GM19043 (cell line): ENCODE results near the gene TCF7L1.
"Not testable (repeated sequence)": the region's sequence is repeated elsewhere in the genome, so short reads cannot be mapped to it uniquely, and the experiment has no call there.

ENCODE experiments used
- ATAC-seq: cut with Tn5 transposase; IDR thresholded peaks from one replicate; pipeline ENCODE4 v1.9.1; 2021; ENCODE audit warnings: low read depth; ENCODE audit not compliant: unreplicated experiment

Gene TCF7L1

DNA sequence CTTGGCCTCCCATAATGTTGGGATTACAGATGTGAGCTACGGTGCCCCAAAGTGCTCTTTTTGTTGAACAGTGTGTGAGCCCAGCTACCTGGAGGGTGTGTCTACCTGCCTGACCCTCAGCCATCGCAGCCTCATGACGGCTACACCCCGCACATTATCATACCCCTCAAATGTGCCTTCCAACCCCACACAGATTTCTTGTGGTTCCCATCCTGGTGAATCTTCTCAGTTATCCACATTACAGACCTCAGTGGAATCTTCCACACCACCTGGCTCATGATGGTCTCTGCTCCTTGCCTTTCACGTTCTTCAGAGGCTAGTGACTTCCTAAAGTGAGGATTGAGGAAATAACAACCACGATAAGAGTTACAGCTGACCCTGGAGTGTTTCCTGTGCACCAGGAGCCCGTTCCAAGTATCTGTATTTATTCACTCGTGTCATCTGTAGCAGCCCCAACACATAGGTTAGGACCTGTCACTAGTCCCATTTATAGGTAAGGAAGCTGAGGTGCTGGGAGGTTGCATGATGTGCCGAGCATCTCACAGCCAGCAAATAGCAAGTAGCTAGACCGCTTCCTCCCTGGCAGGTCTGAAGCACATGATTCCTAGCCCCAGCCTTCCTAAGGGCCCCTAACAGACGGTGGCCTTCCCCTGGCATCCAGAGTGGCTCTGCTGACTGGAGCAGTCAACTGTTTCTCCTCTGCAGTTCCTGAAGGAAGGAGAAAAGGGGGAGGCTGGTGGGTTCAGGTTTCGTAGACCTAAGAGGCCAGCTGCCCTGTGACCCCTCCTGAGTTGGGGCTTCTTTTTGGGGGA, 47.3 kb downstream of the TCF7L1 start:
- no peak for ATAC-seq

DNA sequence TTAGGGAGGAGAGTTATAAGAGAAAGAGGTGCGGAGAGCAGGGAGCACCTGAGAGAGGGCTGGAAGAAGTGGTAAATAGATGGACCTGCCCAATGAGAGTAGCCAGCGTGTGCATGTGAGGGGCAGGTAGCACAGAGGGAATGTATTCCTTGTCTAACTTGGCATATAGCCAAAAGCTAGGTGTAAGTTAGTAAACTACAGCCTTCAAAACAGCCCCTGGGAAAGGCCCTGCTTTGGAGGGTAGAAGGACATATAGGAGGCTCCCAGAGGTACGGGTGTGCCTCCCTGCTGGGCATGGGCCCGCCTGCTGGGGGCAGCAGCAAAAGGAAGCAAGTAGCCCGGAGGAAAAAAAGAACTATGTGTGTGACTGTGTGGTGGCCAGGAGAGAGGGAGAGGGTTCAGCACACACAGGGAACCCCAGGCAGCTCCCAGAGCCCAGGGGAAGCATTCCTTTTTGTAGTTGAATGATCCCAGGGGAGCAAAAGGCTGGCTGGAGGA, 48.0 kb downstream of the TCF7L1 start:
- ATAC-seq, result no peak

DNA sequence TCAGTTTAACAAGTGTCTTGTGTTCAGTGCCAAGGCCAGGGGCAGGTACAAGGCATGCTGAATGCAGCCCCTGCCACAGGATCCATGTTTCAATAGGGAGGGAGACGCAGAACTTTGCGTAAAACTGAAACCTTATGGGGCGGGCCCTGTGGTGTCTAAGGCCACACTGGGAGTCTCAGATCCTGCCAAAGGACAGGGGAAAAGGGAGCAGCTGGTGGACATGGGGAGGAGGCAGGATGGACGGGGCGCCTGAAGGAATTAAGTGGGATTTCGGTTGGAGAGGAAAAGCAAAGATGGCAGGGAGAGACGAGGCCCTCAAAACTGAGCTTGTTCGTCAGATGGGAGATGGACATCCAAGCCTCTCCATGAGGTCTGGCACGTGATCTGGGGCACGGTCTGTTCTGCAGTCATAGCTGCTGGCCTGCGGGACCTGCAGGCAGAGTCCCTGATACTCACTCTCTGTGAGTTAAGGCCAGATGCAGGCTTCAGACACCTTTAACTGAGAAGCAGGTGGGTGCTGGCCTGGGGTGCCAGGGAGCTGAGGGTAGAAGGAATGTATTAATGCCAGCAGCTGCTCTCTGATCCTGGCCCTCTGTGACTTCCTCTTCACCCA, 48.8 kb downstream of the TCF7L1 start:
- no peak for ATAC-seq

DNA sequence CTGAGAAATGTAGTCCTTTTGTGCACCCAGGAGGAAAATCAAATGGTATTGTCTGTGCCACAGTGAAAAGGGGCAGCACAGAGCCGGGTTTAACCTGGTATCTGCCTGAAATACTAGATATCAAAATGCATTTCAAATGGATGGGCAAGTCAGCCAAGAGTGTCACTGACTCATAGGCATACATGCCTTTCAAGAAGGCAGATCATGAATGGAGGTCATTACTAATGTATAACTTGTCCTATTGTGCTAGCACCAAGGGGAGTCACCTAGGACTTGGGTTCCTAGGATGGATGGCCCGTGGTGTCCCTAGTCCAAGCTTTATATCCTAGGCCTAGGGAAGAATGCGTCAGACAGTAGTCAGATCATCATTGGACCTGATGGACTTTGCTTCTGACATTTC, 49.9 kb downstream of the TCF7L1 start:
- ATAC-seq, result no peak

DNA sequence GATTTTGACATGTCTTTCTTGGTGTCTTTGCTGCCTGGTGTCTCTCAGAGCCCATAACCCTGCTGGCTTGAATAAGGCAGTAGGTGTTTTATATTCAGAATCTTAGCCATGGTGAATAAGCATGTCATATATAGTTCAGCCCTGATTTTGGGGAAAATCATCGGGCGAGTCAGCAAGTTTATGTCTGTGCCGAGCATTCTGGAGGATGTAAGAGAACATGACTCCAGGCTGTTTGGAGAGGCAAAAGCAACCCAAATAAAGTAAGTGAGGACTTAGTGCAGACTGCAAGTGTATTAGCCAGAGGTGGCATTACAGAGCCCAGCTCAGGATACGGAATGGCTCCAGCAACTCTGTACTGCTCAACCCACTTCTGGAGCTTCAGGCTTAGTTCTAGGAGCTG, 50.3 kb downstream of the TCF7L1 start:
- no peak for ATAC-seq

DNA sequence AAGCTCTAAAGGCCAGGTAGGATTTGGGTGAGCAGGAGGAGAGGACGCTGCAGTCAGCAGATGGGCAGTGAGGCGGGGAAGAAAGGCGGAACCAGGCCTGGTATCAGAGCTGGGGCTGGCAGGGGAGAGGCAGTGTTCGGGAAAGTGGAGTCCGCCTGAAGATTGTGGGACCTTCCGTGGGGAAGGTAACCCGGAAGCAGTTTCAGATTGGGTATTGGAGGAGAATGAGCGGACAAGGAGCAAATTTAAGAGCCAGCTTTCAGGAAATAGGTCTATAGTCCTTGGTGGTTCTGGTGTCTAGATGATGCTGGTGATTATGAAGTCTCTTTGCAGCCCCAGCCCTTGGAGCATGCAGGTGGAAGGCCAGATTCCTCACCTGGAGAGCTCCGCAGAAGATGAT, 51.0 kb downstream of the TCF7L1 start:
- no peak for ATAC-seq

DNA sequence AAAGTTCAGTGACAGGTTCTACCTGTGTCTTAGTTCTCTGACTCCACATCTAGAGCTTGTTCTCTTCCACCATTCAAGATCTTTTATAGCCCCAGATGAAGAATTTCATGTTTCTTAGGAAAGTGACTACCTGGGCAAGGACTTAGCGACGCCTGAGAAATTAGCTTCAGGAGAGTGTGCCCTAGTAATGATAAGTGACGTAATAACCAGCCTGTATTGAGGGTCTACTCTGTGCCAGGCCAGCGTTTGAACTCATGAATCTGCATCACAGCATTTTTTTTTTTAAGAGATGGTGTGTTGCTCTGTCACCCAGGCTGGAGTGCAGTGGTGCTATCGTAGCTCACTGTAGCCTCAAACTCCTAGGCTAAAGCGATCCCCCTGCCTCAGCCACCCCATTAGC, 51.8 kb downstream of the TCF7L1 start:
- no peak for ATAC-seq

DNA sequence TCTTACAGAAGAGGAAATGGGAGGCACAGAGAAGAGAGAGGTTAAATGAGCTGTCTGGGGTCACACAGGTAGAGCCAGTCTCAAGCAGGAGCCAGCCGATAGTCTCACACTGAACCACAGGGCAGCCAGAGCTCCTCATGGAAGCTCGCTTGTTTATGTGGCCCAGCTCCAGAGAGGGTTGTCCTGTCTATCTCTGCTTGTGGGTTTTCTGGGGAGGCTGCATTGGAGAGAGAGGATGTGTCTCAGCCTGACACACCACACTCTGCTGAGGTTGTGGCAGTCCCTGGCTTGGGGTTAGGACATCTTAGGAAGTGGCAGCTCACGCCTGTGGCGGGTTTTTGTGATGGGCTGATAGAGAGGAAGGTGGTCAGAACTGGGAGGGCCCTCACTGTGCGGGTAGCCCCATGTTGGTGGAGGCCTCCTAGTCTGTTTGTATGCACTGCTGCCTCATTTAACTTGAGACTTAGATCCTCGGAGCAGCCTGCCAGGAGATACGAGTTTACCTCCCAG, 52.3 kb downstream of the TCF7L1 start:
- no peak for ATAC-seq

DNA sequence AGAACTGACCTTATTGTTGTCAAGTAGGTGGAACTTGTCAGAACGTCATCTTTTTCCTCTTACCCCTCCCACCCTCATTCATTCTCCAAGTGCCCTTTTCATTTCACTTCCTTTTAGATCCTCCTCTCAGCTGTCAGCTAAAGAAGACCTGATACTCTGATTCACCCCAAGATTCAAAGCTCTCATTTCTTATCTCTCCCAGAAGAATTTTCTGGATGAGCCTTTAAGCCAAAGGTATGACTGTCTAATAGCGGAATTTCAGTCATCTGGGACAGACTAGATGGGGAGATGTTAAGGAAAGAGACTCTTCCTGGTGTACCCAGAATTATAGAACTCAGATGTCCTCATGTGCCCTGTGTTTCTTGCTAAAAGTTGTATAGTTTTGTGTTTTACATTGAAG, 53.9 kb downstream of the TCF7L1 start:
- ATAC-seq, result no peak

DNA sequence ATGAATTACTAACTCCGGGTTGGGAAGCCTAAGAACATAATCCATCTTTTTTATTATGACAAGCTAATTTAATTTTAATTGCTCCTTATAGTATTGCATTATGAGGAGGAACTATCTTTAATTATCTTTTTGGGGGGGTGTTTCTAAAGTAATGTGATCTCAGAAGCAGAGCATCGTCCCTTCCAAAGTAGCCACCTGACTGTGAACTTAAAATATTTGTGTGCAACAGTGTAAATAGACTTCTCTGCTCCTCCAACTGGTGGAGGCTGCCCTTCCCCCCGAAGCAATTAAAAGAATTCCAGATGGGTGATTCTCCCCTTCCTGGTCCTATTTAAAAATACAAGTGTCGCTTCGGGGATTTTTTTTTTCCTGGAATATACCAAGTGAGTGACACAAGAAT, 55.7 kb downstream of the TCF7L1 start:
- no peak for ATAC-seq

DNA sequence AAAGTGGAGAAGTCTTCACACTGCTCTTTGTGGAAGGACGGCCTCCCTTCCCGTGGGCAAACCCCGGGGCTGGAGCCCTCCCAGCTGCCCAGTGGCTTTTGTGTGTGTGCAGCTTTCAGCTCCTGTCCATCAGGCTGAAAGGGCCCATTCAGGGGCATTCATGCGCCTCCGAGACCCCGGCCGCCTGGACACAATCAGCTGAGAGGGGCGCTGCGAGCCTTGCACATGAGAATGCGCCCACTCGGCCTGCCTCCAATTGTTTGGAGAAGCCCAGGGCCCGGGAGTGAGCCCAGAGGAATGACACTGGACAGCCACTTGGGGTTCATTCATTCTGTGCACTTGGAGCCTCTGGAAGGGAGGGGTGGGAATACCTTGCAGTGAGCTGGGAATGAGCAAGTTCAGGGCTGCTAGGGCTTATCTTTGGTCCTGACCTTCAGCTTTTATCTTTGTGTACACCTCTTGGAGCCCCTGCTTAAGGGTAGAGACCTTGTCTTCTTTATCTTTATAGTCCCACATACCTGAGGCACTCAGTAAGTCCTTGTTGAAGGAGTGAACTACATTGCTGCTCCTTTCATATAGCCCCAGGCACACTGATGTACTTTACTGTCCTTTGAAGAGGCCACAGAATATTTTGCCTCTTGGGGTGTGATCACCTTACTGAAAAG, 56.5 kb downstream of the TCF7L1 start:
- ATAC-seq, result no peak

DNA sequence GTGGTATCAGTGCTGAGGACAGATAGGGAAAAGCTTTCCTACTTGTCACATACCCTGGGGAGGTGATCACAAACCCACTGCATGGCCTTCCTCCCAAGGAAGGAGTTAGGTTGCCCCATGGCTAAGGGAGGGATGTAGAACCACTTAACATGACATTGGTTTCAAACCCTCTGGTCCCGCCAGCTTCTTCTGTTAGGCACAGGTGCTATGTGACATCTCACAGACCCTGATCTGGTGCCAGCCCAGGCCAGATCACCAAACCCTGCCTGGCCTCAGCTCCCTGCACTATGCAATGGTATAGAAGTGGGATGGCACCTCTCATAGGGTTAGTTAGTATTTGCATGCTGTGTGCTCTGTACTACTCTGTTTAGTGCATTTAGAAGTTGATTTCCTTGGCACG, 58.0 kb downstream of the TCF7L1 start:
- ATAC-seq, result no peak

DNA sequence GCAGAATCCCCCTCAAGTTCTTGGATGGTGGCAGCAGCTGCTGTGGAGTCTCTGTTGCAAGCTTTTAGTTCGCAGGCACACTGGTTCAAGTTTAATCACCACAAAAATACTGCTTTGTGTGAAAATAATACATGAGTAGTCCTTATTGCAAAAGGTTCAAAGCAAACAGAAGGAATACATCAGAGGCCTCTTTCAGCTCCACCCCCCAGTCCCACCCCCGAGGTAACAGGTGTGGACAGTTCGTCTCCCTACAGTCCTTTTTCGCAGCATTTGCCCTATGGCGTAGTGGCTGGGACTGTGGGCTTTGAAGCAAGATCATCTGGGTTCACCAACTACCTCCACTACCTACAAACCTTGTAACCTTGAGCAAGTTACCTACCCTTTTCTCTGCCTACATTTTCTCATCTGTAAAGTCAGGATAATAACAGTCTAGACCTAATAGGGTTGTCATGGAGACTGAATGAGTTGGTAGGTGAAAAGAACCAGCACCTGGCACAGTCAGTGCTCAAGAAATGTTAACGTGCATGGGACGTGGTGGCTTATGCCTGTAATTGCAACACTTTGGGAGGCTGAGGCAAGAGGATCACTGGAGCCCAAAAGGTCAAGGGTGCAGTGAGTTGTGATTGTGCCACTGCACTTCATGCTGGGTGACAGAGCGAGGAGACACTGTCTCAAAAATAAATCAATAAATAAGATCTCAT, 61.7 kb downstream of the TCF7L1 start:
- ATAC-seq, result no peak

DNA sequence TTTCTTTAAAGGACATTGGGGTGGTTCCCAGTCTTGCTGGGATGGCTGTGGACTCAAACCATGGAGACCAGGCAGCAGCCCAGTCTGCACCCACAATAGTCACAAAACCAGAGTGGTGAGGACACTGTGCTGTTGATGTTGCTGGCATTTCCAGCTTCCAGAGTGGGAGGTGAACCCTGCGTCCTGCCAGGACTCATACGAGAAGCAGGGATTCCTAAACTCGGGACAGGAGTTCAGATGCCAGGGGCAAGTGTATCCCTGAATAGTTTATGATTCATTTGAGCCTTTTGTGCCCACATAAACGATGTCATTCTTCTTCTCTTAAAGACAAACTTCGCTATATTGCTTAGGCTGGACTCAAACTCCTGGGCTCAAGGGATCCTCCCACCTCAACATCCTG, 62.8 kb downstream of the TCF7L1 start:
- no peak for ATAC-seq

DNA sequence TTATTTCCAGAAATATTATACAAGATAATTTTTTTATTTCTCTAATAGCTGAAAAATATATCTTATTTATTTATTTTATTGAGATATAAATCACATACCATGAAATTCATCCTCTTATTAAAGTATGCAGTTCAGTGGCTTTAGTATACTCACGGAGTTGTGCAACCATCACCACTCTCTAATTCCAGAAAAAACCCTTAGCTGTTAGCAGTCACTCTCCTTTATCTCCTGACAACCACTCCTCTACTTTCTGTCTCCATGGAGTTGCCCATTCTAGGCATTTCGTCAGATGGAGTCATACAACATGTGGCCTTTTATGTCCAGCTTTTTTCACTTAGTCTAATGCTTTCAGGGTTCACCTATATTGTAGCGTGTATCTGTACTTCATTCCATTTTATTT, 66.5 kb downstream of the TCF7L1 start:
- ATAC-seq, result no peak

DNA sequence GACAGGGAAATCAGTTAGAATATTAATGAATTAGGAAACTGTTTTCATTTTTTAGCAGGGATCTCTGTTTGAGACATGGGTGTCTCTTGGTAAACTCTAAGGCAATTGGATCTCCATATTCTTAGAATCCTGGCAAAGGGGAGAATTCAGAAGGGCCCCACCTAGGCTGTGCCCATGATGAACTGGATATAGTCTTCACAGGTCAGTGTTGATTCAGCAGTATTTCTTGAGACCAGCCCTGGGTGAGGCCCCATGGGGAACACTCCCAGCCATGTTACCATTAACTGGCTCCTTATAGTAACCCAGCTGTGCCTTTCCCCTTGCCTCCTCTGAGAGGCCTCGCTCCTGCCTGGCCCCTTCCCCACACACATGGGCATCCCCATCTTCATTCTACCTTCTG, 76.7 kb downstream of the TCF7L1 start:
- ATAC-seq, result no peak

DNA sequence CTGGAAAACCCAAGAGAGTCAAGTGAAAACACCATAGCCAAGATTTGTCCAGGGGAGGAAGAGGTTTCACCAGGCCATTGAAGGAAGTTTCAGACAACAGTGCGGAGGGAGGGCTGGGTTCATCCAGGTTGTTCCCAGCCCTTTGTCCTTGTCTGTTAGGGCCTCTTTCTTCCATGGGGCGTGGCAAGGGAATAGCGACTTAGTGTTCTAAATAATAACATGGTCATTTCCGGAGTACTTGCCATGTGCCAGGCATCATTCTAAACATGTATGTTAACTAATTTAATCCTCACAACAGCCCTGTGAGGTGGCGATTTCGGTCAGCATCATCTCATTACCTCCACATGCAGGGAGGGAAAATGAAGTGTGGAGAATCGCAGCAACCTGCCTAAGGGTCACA, 77.3 kb downstream of the TCF7L1 start:
- ATAC-seq, result no peak

DNA sequence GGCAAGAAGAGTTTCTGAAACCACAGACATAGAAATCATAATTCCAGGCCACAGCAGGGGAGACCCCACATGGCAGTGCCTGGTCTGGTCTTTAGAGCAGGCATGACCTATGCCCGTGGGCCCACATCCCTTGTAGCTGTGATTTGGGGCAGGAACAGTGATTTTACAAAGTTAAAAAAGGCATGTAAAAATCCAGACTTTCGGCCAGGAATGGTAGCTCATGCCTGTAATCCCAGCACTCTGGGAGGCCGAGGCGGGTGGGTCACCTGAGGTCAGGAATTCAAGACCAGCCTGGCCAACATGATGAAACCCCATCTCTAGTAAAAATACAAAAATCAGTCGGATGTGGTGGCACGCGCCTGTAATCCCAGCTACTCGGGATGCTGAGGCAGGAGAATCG, 78.4 kb downstream of the TCF7L1 start:
- ATAC-seq, result not testable (repeated sequence)

DNA sequence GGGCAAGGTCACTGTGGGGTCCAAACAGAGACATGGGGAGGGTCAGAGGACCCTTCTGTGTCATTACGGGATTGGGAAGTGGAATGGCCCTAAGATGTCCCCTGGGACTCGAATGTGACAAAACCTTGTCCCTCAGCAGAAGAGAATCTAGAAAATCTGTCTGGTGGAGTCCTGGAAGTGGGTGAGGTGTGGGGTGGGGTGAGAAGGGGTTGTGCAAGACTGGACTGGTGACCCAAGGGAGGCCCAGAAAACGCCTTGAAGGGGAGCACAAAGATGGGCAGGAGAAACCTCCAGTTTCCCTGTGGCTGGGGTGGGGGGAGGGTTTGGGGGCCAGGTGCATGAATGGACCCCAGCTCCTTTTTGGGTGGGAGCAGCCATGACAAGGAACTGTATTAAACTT, 79.6 kb downstream of the TCF7L1 start:
- ATAC-seq, result no peak

DNA sequence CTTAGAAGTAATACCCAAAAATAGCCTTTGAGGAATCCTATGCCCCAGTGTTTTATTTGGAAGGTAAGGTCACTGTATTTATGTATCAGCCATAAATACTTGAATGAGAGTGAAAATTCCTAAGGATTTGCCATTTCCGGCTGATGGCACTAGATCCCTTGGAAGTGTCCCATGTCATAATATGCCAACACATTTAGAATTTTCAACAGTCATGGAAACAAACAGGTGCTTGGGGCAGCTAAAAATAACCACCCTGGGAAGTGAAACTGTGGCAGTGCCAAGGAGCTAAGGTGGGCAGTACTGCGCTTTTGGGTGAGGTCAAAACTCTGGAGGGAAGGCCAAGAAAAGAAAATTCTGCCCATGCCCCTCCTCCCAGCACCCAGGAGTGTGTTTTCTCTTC, 80.2 kb downstream of the TCF7L1 start:
- ATAC-seq, result no peak
